HAP-1 (cell line): Measurements from ENCODE around the gene RPL18.

ENCODE experiments used
- DNase-seq, 2 experiments: peaks; one replicate each; pipeline ENCODE4 v3.0.0-alpha.2; 2016 to 2020; ENCODE audit warnings: low spot score in 2 of 2
- H3K27me3 ChIP-seq: fragments of 250-450 bp; sonication (Bioruptor Pico); 2 replicates; pipeline ENCODE4 v1.5.1; 2020; ENCODE audit warnings: low read depth, mild to moderate bottlenecking, moderate library complexity
- H3K36me3 ChIP-seq: fragments of 250-450 bp; sonication (Bioruptor Pico); replicated peaks from 2 replicates; pipeline ENCODE4 v1.5.1; 2020; ENCODE audit warnings: mild to moderate bottlenecking
- H3K4me1 ChIP-seq: fragments of 250-450 bp; sonication (Bioruptor Pico); 2 replicates; pipeline ENCODE4 v1.5.1; 2020; ENCODE audit warnings: mild to moderate bottlenecking
- H3K4me3 ChIP-seq: fragments of 250-450 bp; sonication (Bioruptor Pico); 2 replicates; pipeline ENCODE4 v1.5.1; 2020; ENCODE audit warnings: mild to moderate bottlenecking, moderate library complexity
- H3K9me3 ChIP-seq: fragments of 250-450 bp; sonication (Bioruptor Pico); 2 replicates; pipeline ENCODE4 v1.5.1; 2020; ENCODE audit warnings: mild to moderate bottlenecking, moderate library complexity
- in situ Hi-C: fragments of 300-500 bp; cut with MboI; formaldehyde crosslinking; loops from 3 replicates; pipeline ENCODE4 v1.14.3; 2020; ENCODE audit warnings: low sequenced_read_pairs, inconsistent platforms, mixed read lengths

The RPL18 gene

DNA sequence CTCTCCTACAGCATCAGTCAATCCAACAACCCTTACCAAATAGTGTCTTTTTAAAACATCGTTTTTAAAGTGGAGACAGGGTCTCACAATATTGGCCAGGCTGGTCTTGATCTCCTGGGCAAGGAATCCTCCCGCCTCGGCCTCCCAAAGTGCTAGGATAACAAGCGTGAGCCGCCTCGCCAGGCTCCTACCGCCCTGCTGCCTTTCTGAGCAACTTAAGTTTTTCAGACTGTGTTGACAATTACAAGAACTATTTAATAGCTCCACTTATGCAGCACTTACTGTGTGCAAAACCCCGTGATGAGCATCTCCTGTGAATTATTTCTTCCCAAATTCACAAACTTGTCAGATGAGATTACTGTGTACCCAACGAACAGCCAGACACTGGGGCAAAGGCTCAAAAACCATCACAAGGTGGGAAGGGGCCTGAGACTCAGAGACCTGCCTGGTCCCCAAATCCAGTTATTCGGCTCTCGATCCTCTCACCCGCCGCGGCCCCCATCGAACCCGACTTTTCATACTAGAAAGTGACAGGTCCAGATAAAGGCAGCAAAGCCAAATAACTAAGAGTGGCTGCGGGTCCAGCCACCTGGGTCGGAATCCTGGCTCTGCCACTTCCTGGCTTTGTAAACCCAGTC is 581 bp downstream of the RPL18 start:
- in situ Hi-C loops: no loop called here

DNA sequence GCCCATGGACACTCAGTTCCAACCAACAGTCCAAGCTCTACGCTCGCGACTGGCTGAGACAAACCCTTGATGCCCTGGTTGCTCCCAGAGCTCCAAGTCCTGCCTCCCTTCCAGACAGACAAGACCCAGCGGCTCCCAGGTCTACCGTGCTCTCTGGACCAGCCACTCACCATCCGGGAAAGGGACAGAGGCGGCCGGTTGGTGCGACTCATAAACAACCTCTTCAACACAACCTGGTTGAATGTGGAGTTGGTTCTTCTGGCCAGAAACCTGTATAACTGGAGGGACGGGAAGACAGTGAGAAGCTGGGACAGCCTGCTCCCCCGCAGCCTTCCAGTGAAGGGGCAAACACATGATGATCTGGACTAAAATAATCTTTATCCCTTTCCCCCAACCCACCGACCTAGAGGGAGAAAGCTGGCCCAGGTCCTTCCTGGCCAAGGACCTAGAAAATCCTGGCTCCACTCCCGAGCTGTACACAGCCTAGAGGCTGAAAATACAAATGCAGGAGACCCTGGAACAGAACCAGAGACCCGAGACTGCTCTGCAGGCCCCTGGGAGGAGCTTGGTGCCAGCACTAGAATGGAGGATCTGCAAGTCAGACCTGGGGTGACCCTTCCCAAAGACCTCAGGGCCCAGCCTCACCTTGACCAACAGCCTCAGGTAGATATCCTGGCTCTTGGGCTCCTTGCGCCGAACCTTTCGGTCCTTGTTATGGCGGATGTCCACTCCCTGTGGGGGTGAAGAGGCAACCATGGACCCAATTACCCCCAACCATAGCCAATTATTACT is 1.6 kb downstream of the RPL18 start:
- H3K4me1 ChIP-seq: peaks cover 25% of the 10 kb centered on the region
- no peaks in the 10 kb centered on the region for H3K9me3 ChIP-seq
- H3K27me3 ChIP-seq: no peaks in the 10 kb centered on the region
- peaks cover 44% of the 10 kb centered on the region for H3K36me3 ChIP-seq
- peak in 1 of 2 experiments; percentile 29 for DNase-seq
- in situ Hi-C loops: no loop called here
- peak overlapping the region; percentile 96 for H3K4me3 ChIP-seq

More for the DNA sequence above, 581 bp downstream of the RPL18 start:
- H3K27me3 ChIP-seq: no peaks in the 10 kb centered on the region
- no peaks in the 10 kb centered on the region for H3K9me3 ChIP-seq
- no peak for DNase-seq
- peaks cover 44% of the 10 kb centered on the region for H3K36me3 ChIP-seq
- H3K4me3 ChIP-seq: peak overlapping the region; percentile 96
- peaks cover 28% of the 10 kb centered on the region for H3K4me1 ChIP-seq

DNA sequence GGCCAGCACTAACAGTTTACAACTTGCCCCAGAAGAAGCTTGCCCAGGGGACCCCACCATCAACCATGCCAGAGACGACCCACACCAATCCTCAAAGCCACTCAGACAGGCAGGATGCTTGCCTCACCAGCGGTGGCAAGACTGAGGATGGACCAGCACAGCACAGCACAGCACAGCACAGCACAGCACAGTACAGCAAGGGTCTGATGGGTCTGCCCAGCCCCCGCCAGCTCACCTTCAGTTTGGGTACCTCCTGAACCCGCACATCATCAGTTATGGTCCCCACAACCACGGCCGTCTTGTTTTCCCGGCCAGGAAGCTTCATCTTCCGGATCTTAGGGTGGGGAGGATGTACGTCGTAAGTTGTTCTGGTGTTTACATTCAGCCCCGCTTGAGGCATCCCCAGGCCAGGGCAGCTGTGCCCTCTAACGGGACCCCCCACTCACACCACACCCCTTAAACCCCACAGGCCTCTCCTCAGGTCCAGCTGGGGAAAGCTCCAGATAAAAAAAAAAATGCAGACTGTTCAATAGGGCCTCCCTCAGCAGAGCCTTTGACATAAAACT is 2.4 kb downstream of the RPL18 start:
- Histone ChIP-seq H3K9me3 (no peaks in the 10 kb centered on the region), H3K4me1 (peaks cover 25% of the 10 kb centered on the region), H3K36me3 (peaks cover 48% of the 10 kb centered on the region), H3K27me3 (no peaks in the 10 kb centered on the region), H3K4me3 (no peak overlapping the region)
- in situ Hi-C loops: no loop called here
- DNase-seq: no peak

DNA sequence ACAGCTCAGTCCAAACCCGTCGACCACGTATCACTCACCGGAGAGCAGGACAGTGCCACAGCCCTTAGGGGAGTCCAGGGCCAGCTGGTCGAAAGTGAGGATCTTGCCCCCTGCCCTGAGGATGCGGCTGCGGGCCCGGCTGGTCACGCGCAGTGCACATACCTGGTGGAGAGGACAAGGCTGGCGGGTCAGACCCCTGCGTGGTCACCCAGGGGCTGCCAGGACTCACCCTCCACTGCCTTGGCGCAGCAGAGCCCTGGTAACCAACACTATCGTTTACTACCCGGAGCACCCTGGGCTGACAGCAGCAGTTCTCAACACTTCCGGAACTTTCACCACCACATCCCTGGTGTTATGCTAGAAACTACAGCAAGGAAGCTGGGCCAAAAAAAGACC is 2.9 kb downstream of the RPL18 start:
- no peaks in the 10 kb centered on the region for H3K9me3 ChIP-seq
- peaks cover 25% of the 10 kb centered on the region for H3K4me1 ChIP-seq
- peaks cover 48% of the 10 kb centered on the region for H3K36me3 ChIP-seq
- H3K4me3 ChIP-seq: no peak overlapping the region
- no peak for DNase-seq
- H3K27me3 ChIP-seq: no peaks in the 10 kb centered on the region
- in situ Hi-C loops: no loop called here

DNA sequence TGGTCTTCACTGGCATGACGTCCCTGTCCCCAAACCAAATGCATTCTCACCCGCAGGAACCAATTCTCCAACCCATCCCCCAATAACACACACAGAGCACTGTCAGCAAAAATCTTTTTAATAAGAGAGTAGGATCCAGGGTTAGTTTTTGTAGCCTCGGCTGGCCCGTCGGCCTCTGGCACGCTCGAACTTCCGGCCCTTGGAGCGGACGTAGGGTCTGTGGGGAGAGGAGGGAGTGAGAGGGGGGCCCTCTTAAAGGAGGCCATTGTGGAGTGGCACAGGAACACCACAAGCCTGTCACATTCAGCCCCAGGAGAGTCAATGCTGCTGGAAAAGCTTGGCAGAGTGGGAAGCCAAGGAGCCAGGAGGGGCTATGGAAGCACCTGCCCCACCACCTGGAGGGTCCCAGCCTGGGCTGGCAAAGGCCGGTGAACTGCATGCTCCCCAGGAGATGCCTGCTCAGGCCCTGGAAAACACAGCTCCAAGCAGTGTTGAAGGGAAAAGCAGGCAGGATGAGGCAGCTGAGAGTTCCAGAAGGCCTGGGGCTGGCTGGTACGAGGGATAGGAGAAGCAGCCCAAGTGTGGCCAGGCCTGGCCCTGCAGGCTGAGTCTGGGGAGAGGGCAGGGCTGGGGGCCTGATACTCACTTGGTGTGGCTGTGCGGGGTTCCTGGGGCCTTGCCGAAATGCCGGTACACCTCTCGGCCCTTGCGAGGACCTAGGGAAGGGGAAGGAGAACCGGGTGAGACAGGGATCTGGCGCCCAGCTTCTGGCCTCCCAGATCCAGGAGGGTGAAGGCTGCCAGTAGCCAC is 3.5 kb downstream of the RPL18 start:
- H3K4me3 ChIP-seq: no peak overlapping the region
- peaks cover 48% of the 10 kb centered on the region for H3K36me3 ChIP-seq
- no peaks in the 10 kb centered on the region for H3K27me3 ChIP-seq
- H3K4me1 ChIP-seq: peaks cover 25% of the 10 kb centered on the region
- in situ Hi-C loops: no loop called here
- no peaks in the 10 kb centered on the region for H3K9me3 ChIP-seq
- DNase-seq: peak in 1 of 2 experiments; percentile 26

DNA sequence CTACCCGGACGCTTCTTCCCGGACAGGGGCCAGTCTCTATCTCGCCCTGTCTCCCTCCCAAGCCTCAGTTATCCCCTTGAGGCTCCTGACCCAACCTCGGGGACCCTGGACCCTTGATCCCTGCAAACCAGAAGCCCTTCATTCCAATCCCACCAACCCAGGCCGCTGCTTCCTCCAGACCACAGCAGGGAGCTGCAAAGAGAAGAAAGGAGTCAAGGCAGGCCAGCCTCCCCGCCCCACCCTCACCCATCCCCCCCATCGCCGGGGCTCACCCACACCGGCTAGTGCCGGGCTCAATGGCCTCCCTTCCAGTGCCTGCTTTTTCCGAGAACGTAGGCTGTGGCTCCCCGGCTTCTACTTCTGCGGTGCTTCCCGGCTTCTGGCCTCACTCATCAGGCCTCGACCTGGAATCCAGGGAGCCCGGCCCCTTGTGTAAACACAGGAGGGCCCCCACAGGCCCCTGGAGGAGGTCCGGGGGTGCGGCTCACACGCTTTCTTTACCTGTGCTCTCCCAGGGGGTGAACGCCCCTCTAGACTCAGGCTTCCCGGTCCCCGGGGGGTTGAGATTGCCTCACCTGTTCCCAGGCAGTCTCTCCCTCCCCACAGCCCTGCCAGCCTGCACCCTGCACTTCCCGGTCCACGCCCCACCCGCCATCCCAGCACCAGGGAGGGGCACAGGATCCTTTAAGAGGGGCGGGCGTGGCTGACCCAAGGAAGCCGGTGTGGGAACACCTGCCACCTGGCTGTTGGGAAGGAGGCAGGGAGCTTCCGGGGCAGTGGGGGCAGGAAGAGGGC is 4.3 kb downstream of the RPL18 start, which contains the start of gene FAM83E:
FAM83E (minus strand) TSS at position 641 of the 795 bp plus-strand sequence. CDS start 1,704 bp downstream, outside the sequence.
- Histone ChIP-seq H3K4me1 (peaks cover 19% of the 10 kb centered on the region), H3K36me3 (peaks cover 48% of the 10 kb centered on the region), H3K27me3 (no peaks in the 10 kb centered on the region), H3K4me3 (no peak within 1 kb of the TSS), H3K9me3 (no peaks in the 10 kb centered on the region)
- in situ Hi-C loops: no loop called here
- peak in 1 of 2 experiments; percentile 72 for DNase-seq

DNA sequence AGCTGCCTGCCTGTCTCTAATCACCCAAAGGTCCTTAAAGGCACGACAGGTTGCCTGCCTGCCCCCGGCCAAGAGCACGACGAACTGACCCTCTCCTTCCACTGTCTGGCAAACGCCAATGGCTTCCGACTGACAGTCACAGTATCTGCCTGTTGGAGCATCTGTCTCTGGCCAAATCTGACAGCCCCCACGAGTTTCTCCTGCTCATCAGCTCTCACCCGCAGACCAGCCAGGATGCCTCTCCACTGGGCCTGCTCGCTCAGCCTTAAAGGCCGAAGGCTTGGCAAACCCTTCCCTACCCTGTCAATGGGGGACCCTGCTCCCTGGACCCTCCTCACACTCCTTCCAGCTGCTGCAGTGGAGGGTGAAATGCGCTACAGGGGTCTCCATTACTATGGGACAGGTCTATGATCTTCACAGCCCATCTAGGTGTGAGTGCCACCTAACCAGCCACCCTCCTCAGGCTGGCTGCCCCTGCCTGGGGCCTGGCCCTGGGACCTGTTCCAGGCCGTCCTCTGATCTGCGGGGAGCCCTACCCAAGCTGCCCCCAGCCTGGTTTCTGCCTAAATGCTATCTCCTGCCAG is 5.0 kb downstream of the RPL18 start:
- Histone ChIP-seq H3K9me3 (no peaks in the 10 kb centered on the region), H3K27me3 (no peaks in the 10 kb centered on the region), H3K4me3 (no peak overlapping the region), H3K36me3 (peaks cover 48% of the 10 kb centered on the region), H3K4me1 (peaks cover 18% of the 10 kb centered on the region)
- no peak for DNase-seq
- in situ Hi-C loops: no loop called here

DNA sequence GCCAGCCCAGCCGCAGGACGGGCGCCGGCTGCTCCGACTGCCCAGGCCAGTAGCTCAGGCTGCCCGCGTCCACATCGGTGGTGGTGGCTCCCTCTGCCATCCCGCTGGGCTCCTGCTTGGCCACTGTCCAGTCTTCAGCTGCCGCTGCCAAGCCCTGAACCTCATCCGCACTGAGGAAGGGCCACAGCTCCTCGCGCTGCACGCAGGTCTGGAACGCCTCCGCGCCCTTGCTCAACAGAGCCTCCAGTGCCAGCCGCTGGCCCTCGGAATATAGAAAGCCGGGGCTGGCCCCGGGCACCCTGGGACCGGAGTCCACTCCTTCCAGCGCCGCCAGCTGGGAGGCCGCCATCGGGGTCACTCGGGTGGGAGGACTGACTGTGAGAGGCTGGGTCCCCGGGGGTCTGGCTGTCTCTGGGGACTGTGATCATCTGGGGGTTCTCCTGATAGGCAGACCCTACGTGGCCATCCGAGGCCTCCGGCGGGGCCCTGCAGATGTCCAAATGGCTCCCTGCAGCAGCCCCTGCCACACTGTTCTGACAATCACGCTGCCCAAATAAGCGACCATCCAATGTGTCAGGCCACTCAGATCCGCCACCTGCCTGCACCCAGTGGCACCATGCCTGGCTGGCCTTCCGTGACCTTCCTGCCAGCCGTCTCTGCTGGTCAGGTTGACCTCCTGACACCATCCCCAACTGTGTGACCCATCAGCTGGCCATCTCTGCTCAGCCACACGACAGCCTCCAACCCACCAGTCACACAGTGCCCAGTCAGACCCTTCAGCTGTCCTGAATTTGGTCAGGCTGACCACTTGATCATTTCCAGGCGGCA is 5.7 kb downstream of the RPL18 start:
- no peak overlapping the region for H3K4me3 ChIP-seq
- peaks cover 20% of the 10 kb centered on the region for H3K4me1 ChIP-seq
- no peaks in the 10 kb centered on the region for H3K9me3 ChIP-seq
- H3K36me3 ChIP-seq: peaks cover 42% of the 10 kb centered on the region
- no peaks in the 10 kb centered on the region for H3K27me3 ChIP-seq
- DNase-seq: peak in 1 of 2 experiments; percentile 56
- in situ Hi-C loops: no loop called here

DNA sequence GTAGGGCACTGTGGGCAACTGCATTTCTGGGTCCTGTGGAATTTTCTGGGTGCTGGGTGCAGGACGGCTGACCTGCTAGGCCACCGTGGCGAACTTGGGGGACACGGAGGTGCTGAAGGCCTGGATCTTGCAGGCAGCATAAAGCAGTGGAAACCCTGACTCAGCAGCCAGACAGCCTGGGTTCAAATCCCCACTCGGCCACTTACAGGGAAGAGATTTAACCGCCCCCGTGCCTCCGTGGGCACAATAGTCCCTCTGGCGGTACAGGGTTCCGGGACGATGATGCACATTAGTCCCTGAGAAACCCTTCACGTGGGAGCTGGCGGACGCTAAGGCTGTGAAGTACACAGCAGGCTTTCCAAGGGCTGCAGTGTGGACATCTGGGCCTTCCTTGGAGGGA is 7.1 kb downstream of the RPL18 start:
- no peak overlapping the region for H3K4me3 ChIP-seq
- H3K36me3 ChIP-seq: peaks cover 28% of the 10 kb centered on the region
- H3K4me1 ChIP-seq: peaks cover 10% of the 10 kb centered on the region
- in situ Hi-C loops: no loop called here
- no peaks in the 10 kb centered on the region for H3K27me3 ChIP-seq
- no peaks in the 10 kb centered on the region for H3K9me3 ChIP-seq
- DNase-seq: no peak

DNA sequence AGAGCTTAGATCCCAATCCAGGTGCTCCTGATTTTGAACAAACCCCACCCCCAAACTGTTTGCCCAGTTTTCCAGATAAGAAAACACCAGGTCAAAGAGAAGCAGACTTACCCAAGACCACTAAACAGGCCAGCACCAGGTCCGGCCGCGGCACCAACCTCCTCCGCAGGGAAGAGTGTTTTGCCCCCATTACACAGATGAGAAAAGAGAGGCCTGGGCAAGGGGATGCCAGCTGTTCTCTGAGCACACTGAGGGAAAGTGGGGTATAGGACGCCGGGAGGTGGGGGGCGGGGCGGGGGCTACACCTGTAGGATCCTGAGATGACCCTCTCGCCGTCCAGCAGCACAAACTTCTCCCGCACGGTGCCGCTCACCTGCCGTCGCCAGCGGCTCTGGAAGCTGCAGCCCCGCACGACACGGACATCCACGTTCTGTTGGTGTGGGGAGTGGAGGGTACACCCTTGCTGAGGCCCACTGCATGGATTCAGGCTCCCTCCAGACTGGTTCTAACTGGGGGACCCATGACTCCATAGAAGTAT is 9.3 kb downstream of the RPL18 start:
- Histone ChIP-seq H3K9me3 (no peaks in the 10 kb centered on the region), H3K4me3 (no peak overlapping the region), H3K27me3 (no peaks in the 10 kb centered on the region), H3K4me1 (peaks cover 5% of the 10 kb centered on the region), H3K36me3 (peaks cover 6% of the 10 kb centered on the region)
- in situ Hi-C loops: no loop called here
- no peak for DNase-seq

DNA sequence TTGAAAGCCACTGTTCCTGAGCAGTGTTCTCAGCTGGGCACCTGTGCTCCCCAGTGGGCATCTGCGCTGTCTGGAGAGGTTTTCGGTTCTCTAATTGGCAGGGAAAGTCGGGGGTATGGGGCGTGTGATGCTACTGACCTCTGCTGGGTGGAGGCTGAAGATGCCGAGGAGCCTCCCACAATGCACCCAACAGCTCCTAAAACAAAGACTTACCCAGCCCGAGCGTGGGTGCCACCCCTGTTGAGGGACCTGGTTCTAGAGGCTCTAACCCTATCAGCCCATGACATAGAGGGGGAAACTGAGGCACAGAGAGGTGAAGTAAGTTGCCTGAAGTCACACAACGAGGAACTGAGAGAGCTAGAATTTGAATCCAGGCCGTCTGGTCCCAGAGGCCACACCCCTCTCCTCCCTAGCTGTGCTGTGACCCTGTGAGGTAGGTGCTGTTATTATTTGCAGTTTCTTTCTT is 10.1 kb downstream of the RPL18 start:
- Histone ChIP-seq H3K36me3 (peaks cover 3% of the 10 kb centered on the region), H3K4me3 (no peak overlapping the region), H3K4me1 (peaks cover 2% of the 10 kb centered on the region; the same call in 1 of the 2 replicates), H3K9me3 (no peaks in the 10 kb centered on the region), H3K27me3 (no peaks in the 10 kb centered on the region)
- in situ Hi-C loops: no loop called here
- DNase-seq: peak; percentile 61 to 77

DNA sequence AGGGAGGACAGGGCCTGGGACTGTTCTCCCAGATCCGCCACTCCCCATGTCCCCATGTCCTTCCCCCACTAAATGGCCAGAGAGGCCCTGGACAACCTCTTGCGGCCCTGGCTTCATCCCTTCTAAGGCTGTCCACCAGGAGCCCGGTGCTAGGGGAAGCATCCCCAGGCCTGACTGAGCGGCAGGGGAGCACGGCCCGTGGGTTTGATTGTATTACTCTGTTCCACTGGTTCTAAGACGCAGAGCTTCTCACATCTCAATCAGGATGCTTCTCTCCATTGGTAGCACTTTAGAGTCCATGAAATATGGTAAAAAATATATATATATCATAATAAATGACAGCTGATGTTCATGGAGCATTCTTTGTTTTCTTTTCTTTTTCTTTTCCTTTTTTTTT is 11.6 kb downstream of the RPL18 start:
- DNase-seq: no peak
- H3K4me1 ChIP-seq: peaks cover 2% of the 10 kb centered on the region; the same call in 1 of the 2 replicates
- no peak overlapping the region for H3K4me3 ChIP-seq
- in situ Hi-C loops: no loop called here
- peaks cover 3% of the 10 kb centered on the region; the same call in 1 of the 2 replicates for H3K36me3 ChIP-seq
- no peaks in the 10 kb centered on the region for H3K27me3 ChIP-seq
- no peaks in the 10 kb centered on the region for H3K9me3 ChIP-seq
